Activated T-helper 1 cell treated with Interleukin-2 at 50 U/mL for 16 hours (primary cell): Measurements from ENCODE around the gene PGLYRP4.
A peak's percentile ranks its signal among the peaks of the same experiment; 100 is the strongest.
"Not testable (repeated sequence)": the region's sequence is repeated elsewhere in the genome, so short reads cannot be mapped to it uniquely, and the experiment has no call there.

ENCODE experiments used
- DNase-seq: peaks from one replicate; pipeline ENCODE4 v3.0.0-alpha.2; 2020; ENCODE audit warnings: low read depth

Gene PGLYRP4

GRCh38 chr1:153355445-153356071 is 6.9 kb upstream of the PGLYRP4 start:
- DNase-seq: peak; percentile 8

GRCh38 chr1:153354515-153355193 is 6.0 kb upstream of the PGLYRP4 start:
- no peak for DNase-seq

GRCh38 chr1:153353226-153353947 is 4.7 kb upstream of the PGLYRP4 start:
- no peak for DNase-seq

- peak; percentile 32 for DNase-seq
These were observed 3.9 kb upstream of the PGLYRP4 start for GRCh38 chr1:153352523-153352922.

GRCh38 chr1:153350321-153350957 is 1.8 kb upstream of the PGLYRP4 start:
- DNase-seq: no peak

GRCh38 chr1:153349363-153350320 is 1.0 kb upstream of the PGLYRP4 start:
- DNase-seq: no peak

- DNase-seq: no peak
These were observed 785 bp downstream of the PGLYRP4 start for GRCh38 chr1:153347856-153348255.

- not testable (repeated sequence) for DNase-seq
These were observed 1.6 kb downstream of the PGLYRP4 start for GRCh38 chr1:153347049-153347448.

- DNase-seq: no peak
These were observed 2.4 kb downstream of the PGLYRP4 start for GRCh38 chr1:153346077-153346723.

- DNase-seq: no peak
These were observed 3.2 kb downstream of the PGLYRP4 start for GRCh38 chr1:153345187-153346076.

GRCh38 chr1:153344718-153345025 is 4.0 kb downstream of the PGLYRP4 start:
- DNase-seq: no peak

- DNase-seq: no peak
These were observed 4.6 kb downstream of the PGLYRP4 start for GRCh38 chr1:153343811-153344717.

- DNase-seq: no peak
These were observed 5.5 kb downstream of the PGLYRP4 start for GRCh38 chr1:153343040-153343681.

GRCh38 chr1:153342178-153342577 is 6.5 kb downstream of the PGLYRP4 start:
- no peak for DNase-seq

GRCh38 chr1:153341431-153341934 is 7.2 kb downstream of the PGLYRP4 start:
- DNase-seq: no peak

GRCh38 chr1:153340356-153340755 is 8.3 kb downstream of the PGLYRP4 start:
- DNase-seq: no peak

- DNase-seq: no peak
These were observed 8.8 kb downstream of the PGLYRP4 start for GRCh38 chr1:153339802-153340201.
